HTR-8/SVneo (cell line): Measurements from ENCODE around the gene DSCAM.

Source experiments
- DNase-seq: peaks from one replicate; pipeline ENCODE4 v3.0.0; 2011; ENCODE audit warnings: low spot score, mixed read lengths; ENCODE audit not compliant: insufficient read length
- FAIRE-seq: peaks from 2 replicates; lab custom pipeline; 2011; peaks lifted over from hg19 to GRCh38; lab: Jason Lieb, UNC

DSCAM gene

DNA sequence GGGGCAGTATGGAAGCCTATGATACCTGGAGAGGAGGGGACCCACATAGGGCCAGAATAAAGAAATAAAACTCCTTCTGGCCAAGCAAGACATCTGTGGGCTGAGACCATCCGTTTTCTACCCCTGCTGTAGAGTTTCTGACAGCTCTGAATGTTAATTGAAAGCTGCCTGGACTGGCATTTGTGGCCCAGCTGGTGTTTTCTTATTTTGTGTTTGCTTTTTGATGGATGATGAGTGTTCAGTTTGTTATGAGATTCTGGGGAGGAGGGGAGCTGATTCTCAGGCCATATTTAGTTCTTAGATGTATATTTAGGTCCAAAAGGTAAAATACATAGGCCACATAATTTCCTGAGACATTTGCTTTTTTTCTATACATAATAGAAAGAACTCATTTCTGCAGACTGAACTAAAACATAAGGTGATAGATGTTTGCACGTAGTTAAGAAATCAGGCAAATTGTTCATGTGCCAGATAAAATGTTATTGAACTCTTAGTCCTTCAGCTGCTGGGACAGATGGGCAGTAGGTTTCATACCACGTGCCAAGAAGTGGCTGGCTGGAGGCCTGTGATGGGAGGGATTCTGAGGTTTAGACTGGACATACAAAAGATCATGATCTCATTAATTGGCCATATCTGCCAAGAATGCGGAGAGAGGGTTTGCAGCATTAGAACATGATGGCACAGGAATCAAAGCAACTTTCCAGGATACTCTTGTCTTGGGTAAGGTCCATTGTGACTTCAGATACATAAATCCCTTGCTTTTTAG, 54.1 kb downstream of the DSCAM start:
- no peak for FAIRE-seq
- no peak for DNase-seq

DNA sequence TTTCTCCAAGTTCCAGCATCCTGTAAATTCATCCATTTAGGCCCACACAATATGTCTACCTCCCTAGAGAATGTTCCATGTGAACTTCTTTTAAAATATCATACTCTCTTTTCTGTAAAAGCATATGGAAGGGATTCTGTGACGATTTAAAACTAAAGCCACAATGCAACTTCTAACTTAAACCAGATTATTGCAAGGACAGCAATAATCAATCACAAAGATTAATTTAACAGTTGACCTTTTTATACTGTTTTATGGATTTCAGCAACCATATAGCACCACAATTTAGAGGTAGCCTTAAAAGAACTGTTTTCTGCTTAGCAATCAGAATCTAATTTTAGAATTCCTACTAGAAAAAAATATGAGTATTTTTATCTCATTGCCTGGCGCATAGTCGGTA, 58.3 kb downstream of the DSCAM start:
- DNase-seq (no peak), FAIRE-seq (no peak)

DNA sequence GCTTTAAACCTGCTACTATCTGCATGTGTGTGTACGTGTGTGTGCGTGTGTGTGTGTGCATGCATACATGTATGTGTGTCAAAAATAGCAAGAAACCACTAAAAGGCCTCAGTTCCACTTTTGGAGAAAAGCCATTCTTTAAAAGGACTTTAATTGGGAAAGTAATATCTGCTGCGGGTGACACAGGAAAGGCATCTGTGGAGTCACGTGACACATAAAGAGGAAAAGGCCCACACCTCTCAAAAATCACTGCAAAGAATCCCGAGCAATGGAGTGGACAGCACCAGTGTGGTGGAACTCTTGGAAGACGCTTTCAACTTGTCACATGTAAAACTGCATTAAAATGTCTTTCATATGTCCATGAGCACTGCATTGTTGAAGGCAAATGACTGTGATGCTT, 63.6 kb downstream of the DSCAM start:
- no peak for FAIRE-seq

DNA sequence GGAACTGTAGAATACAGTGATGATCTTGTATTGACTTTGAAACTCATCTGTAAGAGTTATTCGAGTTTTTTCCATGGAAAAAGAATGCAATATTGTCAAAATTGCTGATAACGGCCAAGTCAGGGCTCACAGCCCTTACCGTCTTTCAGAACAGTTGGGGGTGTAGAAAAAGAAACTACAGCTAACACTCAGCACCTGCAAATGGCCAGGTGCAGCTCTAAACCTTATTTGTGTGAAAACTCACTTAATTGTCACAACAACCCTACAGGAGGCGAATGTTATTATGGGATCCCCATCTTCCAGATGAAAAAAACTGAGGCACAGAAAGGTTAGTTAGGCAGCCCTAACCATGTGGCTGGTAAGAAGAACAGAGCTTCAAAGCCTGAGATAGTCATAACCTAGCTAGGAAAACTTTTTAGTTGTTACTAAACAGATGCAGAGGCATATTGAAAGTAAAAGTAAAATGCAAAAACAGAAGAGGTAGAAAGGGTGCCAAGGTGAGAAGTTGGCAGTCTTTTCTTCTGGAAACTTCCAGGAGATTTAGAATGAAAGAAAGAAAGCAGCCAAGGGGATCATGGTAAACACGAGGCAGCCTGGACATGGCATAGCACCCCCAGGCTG, 76.4 kb downstream of the DSCAM start:
- FAIRE-seq, result no peak

More for the DNA sequence above, 63.6 kb downstream of the DSCAM start:
- no peak for DNase-seq

DNA sequence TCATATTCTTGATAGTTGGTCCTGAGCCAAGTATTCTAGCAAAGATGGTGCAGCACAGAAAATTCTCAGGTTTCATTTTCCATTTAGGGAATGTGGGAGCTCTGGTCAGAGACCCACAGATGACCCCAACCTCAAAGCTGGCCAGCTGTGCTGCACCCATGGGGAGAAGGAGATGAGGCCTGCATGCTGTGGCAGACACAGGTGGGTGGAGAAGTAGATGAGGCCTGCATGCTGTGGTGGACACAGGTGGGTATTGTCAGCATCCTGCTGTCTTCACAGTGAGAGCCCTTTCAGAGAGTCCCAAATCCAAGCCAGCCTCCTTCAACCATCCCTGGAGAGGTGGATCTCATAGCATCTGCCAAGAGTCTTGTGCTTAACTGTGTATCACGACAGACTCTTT, 77.7 kb downstream of the DSCAM start:
- FAIRE-seq (no peak), DNase-seq (no peak)

More for the DNA sequence above, 76.4 kb downstream of the DSCAM start:
- no peak for DNase-seq

DNA sequence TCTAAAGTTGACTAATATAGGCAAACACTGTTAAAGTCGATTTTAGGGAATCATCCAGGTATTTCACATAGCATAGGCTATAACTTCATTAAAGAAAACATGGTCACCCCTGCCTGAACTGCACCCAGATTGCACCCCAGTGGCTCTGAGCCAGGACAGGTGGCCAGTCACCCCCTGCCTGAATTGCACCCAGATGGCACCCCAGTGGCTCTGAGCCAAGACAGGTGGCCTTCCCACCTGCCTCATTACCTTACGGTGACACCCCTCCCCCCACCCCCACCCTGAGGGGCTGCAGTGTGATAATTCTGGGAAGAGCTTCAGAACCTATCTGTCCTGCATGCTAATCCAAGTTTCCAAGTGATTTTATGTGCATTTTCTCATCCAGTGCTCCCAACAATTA, 78.9 kb downstream of the DSCAM start:
- FAIRE-seq, result no peak
- DNase-seq, result no peak

DNA sequence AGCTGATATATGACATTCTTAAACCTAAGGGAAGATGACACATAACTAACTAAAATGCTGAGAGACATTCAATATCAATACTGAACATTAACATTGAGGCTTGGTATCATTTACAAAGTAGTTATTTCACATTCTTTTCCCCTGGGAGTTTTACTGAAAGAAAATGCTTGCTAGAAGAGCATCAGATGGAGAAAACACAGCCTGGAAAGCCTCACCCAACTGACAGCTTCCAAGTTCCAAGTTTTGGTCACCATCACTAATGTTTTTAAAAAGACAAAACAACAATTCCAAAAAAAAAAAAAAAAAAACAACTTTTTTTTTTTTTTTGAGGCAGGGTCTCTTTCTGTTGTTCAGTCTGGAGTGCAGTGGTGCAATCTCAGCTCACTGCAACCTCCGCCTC, 80.6 kb downstream of the DSCAM start:
- no peak for DNase-seq
- no peak for FAIRE-seq

DNA sequence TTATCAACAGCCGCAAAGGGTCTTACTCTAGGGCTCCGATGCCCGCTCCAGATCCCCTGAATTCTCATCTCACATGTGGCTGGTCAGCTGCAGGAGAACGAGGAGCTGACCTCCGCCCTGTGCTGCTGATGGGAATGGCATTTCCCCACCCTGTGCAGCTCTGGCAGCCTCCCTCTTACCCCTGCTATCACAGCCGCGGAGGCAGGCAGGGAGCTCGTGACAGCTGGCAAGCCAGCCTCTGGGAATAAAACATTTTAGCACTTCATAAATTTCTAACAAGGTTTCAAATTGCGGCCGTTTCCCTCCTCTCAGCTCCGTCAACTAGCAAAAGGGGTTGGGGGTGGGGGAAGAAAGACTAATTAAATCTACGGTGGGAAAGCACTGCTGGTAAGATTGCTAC, 81.1 kb downstream of the DSCAM start:
- FAIRE-seq (no peak), DNase-seq (no peak)

DNA sequence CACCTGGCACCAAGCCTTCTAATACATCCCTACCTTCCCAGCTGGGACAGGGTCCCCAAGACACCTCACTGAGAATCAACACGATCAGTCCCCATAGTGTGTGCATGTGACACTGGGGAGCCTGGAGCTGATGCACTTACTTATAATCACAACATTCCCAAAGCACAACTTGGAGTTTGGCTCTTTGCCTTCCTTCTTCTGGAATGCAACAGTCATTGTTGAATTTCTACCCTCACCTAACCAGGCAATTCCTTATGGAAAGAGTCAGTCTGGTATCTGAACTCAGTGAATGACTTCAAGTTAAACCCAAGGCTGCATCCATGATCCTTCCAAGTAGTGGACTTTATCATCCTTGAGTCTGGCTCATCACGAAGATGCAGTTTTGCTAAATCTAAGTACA, 86.1 kb downstream of the DSCAM start:
- no peak for DNase-seq
- no peak for FAIRE-seq

DNA sequence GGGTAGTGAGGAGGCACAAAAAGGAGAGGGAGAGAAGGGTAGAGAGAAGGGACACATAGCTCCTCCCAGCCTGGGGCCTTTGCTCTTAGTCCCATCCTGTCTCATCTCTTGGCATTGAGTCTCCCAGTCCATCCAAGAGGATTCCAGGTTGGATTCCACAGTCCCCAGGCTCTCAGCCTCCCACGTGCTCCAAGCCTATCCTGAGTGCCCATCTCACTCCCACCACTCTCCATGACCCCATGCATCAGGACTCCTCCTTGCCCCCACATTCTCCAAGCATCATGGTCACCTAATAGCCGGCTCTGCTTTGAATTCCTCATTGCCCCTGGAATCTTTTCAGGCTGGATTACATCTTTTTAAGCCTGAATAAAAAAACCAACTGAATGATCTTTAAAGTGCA, 87.9 kb downstream of the DSCAM start:
- FAIRE-seq (no peak), DNase-seq (no peak)

DNA sequence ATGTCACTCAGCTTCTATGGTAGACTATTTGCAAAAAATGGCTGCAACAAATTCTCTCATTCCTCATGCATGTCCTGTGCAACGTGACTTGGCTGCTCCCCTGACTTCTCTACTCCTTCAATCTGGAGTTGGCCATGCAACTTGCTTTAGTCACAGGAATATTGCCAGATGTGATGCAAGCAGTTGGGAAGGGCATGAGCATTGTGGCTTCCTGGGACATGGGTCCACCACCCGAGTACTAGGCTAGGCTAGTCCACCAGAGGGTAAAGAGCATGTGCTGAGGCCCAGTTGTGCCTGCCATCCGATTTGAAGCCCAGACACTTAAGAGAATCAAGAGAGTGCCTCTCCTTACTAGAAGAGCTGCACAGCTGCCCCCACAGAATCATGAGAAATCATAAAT, 89.6 kb downstream of the DSCAM start:
- DNase-seq, result no peak
- FAIRE-seq, result no peak

DNA sequence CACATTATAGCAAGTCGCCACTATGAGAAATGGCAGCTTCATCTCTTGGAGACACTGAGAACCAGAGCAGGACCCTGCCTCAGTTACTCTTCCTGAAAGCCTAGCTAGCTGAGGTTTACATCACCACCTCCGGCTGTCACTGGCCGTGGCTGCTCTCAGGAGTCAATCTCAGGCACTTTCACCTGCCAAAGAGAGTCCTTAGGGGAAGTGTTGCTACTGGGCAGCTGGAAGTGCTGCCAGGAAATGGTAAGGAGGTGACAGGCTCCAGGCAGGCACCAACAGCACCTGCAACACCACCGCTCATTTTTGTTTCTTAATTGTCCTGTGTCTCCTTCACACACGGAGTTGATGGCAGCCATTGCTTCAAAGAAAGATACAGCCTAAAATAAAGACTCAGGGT, 92.5 kb downstream of the DSCAM start:
- no peak for FAIRE-seq

DNA sequence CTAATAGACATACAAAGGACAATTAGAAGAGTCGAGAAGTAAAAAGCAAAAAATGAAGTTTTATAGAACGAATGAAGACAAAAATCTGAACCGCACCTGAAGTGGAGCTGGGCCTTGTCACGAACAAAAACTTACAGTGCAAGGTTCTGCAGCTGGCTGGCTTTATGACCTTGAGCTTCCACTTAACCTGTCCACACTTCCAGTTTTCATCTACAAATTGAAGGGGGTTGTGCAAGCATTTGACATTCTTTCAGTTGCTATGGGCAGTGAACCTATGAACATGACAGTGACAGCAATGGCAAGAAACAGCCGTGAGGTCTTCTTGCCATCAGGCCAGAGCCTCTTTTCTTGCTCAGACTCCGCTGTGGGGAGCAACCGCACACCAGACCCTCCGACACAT, 93.2 kb downstream of the DSCAM start:
- DNase-seq (no peak), FAIRE-seq (no peak)

More for the DNA sequence above, 92.5 kb downstream of the DSCAM start:
- DNase-seq, result no peak

DNA sequence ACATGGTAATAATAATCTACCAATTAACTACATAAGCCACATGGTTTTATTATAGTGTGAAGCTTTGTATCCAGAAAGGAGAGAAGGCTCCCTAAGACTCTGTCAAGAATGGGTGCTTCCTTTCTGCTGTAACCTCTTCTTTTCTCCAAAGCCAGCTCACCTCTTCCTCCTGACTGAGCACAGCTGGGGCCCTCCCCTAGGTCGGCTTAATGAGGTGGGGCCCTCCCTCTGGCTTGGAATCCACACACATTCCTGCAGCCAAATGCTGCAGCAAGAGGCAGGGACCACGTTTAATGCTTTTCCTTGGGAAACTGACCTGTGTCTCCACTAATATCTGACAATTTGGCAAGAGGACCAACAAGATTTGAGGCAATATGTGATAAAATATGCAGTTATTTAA, 94.8 kb downstream of the DSCAM start:
- no peak for DNase-seq
- no peak for FAIRE-seq

DNA sequence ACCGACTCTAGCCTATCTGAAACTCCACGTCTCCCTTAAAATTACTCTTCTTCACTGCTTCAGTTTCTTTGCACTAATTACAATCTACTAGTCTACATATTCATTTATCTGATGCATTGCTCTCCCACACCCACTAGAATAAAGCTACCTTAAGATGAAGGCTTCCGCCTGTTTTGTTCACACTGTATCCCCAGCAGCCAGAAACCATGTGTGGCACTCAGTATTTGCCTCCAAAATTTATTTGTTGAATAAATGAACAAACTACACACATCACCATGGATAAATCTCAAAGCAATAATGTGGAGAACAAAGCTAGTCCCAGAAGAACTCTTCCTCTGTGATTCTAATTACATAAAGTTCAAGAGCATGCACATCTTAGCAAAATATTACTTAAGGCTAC, 95.7 kb downstream of the DSCAM start:
- FAIRE-seq (no peak), DNase-seq (no peak)

DNA sequence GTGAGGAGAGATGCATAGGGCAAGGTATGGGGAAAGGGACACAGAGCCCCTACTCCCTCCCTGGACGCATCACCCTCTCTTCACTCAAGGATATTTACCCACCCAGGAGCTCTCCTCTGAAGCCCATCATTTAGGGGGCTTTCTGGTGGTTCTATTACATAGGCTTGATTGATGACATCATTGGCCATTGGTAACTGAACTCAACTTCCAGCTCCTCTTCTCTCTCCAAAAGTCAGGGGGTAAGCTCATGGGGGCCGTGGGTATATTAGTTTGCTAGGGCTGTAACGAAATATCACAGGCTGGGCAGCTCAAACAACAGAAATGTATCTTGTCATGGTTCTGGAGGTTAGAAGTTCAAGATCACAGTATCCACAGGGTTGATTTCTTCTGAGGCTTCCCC, 110.8 kb downstream of the DSCAM start:
- no peak for DNase-seq
- no peak for FAIRE-seq

DNA sequence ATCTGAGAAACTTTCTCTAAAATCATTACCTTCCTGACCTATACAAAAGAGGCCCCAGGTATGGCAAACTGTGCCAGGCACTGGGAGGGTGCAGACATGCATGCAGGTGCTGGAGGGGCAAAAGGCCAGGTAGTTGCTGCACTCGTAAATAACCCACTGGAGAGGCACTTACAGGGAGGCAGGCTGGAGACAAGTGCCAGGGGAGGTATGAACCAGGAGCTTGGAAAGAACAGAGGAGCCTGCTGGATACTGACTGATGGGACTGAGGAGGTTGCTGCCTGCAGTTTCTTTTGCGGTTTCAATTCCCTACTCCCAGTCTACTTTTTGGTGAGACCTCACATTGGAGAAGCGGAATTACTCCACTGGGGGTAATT, 113.9 kb downstream of the DSCAM start:
- no peak for DNase-seq

DNA sequence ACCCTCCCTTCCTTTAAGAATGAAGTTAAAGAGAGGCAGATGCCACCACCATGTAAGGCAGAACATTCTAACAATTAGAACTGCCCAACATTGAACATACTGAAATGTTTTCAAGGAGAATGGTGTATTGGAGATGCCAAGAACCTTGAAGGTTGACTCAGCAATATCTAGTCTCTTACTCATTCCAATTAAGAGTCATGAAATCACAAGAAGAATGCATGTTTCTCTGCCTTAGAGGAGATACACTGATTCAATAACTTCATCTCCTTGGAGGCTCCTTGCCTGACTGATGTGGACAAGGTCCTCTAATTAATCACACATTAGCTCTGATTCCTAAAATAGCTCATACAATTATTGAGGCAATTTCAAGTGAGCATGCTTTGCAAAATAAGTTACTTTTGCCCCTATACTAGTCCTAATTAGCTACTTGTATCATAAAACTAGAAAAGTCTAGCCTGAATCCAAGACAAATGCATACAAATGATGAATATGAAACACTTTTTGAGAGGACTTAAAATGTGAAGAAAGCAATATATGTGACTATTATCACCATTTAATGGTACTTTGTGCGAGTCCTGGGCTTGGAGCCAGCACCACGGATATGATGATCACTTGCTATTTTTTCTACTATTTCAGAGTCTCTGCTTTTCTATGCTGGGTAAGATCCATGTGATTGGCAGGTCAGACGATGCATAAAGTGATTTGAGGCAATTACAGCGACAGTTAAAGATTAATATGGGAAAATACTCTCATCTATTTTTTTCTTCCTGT, 114.5 kb downstream of the DSCAM start:
- DNase-seq, result no peak
- FAIRE-seq, result no peak

More for the DNA sequence above, 113.9 kb downstream of the DSCAM start:
- no peak for FAIRE-seq

DNA sequence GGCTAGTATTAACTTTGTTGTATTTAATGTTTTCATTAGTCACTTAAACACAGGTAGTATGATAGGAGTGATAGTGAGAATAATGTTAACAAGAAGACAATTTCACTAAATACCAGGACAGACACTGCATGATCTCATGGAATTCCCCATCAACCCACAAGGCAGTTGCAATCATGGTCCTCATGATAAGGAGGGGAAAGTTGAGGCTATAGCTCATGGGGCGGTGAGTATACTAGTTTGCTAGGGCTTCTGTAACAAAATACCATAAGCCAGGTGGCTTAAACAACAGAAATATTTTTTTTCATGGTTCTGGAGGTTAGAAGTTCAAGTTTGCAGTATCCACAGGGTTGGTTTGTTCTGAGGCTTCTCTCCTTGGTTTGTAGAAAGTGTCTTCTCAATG, 115.8 kb downstream of the DSCAM start:
- no peak for DNase-seq
- FAIRE-seq, result no peak

DNA sequence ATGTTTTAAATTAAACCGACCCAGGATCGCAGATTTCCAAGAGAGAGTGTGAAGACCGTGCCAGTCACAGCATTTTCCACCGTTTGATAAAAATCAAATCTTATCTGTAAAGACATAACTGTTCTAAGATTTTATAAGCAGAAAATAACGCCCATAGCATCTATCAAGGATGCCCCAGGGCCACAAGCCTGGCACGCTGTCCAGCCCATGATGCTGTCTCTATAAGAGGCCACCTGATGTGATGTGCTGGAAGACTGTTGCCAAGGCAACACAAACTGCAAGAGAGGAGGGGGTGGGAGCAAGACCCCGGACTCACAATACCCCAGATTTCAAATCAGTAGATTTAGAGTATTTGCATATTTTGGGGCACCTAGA, 116.5 kb downstream of the DSCAM start:
- DNase-seq (no peak), FAIRE-seq (no peak)

DNA sequence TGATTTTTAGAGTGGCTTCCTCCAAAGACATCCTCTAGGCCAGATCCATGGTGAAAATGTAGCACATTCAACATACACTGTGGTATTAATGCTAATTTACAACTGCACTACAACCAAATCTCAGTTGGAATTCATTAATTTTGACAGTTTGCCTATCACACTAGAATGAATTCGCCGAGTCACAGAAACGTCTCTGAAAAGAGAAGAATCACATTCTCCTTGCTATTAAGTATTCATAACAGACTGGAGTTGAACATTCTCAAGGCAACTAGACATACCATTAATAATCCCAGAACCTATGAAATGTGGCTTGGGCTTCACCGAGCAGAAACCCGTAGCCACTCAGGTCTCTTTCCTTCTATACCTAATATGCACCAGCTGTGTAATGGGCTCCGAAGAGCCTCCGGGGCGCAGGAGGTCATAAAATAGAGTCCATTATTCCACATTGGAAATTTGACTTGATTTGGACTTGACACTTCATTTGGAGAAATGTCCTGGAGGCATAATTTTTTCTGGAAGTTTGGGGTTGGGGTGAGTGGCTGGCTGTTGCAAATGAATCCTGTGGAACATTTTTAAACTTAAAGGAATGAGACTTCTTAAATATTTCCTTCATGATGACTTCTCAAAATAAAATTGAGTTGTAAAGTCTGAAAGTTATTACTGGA, 117.1 kb downstream of the DSCAM start:
- DNase-seq (no peak), FAIRE-seq (no peak)
